Trophoblast cell (in vitro differentiated cells and primary cell): ENCODE measurements around the gene MGMT.

Experiments
- DNase-seq, 2 donors: peaks; one replicate each; pipeline ENCODE4 v3.0.0-alpha.2; 2016
- H2AFZ ChIP-seq: 2 replicates; pipeline ENCODE4 v1.6.1; 2013; ENCODE audit warnings: low read length, moderate library complexity, mild to moderate bottlenecking; ENCODE audit not compliant: insufficient read depth, poor library complexity
- H2AK5ac ChIP-seq: 2 replicates; pipeline ENCODE4 v1.6.1; 2013; ENCODE audit warnings: mild to moderate bottlenecking, low read length
- H2BK120ac ChIP-seq: 2 replicates; pipeline ENCODE4 v1.6.1; 2013; ENCODE audit warnings: low read length, mild to moderate bottlenecking, moderate library complexity; ENCODE audit not compliant: insufficient read depth, poor library complexity
- H2BK12ac ChIP-seq: 2 replicates; pipeline ENCODE4 v1.6.1; 2013; ENCODE audit warnings: mild to moderate bottlenecking, low read length, moderate library complexity
- H2BK5ac ChIP-seq: 2 replicates; pipeline ENCODE4 v1.6.1; 2013; ENCODE audit warnings: low read length, low read depth, moderate library complexity, mild to moderate bottlenecking; ENCODE audit not compliant: poor library complexity
- H3K14ac ChIP-seq: 2 replicates; pipeline ENCODE4 v1.6.1; 2013; ENCODE audit warnings: mild to moderate bottlenecking, low read length
- H3K18ac ChIP-seq: 2 replicates; pipeline ENCODE4 v1.6.1; 2013; ENCODE audit warnings: mild to moderate bottlenecking, low read length
- H3K23ac ChIP-seq: 2 replicates; pipeline ENCODE4 v1.6.1; 2013; ENCODE audit warnings: low read length
- H3K27ac ChIP-seq: 2 replicates; pipeline ENCODE4 v1.5.1; 2013; ENCODE audit warnings: low read depth, mild to moderate bottlenecking, inconsistent platforms, low read length, moderate library complexity
- H3K27me3 ChIP-seq: 2 replicates; pipeline ENCODE4 v1.6.1; 2013; ENCODE audit warnings: inconsistent platforms, mild to moderate bottlenecking, low read length, moderate library complexity; ENCODE audit not compliant: insufficient read depth
- H3K36me3 ChIP-seq, 2 experiments: 1 replicate in 1 of 2; 2 replicates in 1 of 2; pipeline ENCODE4 v1.6.1; 2013; ENCODE audit warnings: low read length in 2 of 2, mild to moderate bottlenecking in 2 of 2, moderate library complexity in 1 of 2; ENCODE audit not compliant: insufficient read depth in 2 of 2, control insufficient read depth in 1 of 2
- H3K4ac ChIP-seq: 2 replicates; pipeline ENCODE4 v1.6.1; 2013; ENCODE audit warnings: low read depth, mild to moderate bottlenecking, low read length, moderate library complexity
- H3K4me1 ChIP-seq, 2 experiments: 1 replicate in 1 of 2; 2 replicates in 1 of 2; pipeline ENCODE4 v1.6.1; 2013; ENCODE audit warnings: low read length in 2 of 2, mild to moderate bottlenecking in 2 of 2, moderate library complexity in 1 of 2; ENCODE audit not compliant: insufficient read depth in 2 of 2, control insufficient read depth in 1 of 2
- H3K4me2 ChIP-seq: 2 replicates; pipeline ENCODE4 v1.6.1; 2013; ENCODE audit warnings: inconsistent platforms, mild to moderate bottlenecking, low read length, moderate library complexity
- H3K4me3 ChIP-seq: 2 replicates; pipeline ENCODE4 v1.5.1; 2013; ENCODE audit warnings: mild to moderate bottlenecking, low read depth, low read length, inconsistent platforms
- H3K79me1 ChIP-seq: one replicate; pipeline ENCODE4 v1.6.1; 2013; ENCODE audit warnings: low read length
- H3K79me2 ChIP-seq: 2 replicates; pipeline ENCODE4 v1.6.1; 2013; ENCODE audit warnings: low read length, mild to moderate bottlenecking; ENCODE audit not compliant: control insufficient read depth, insufficient read depth, poor library complexity
- H3K9ac ChIP-seq: 2 replicates; pipeline ENCODE4 v1.6.1; 2013; ENCODE audit warnings: mild to moderate bottlenecking, low read length
- H3K9me3 ChIP-seq: 2 replicates; pipeline ENCODE4 v1.6.1; 2013; ENCODE audit warnings: low read depth, mild to moderate bottlenecking, control low read depth, inconsistent platforms, low read length; ENCODE audit not compliant: insufficient read depth
- H4K12ac ChIP-seq: 2 replicates; pipeline ENCODE4 v1.6.1; 2013; ENCODE audit warnings: low read depth, mild to moderate bottlenecking, low read length, moderate library complexity
- H4K8ac ChIP-seq: 2 replicates; pipeline ENCODE4 v1.6.1; 2013; ENCODE audit warnings: low read depth, mild to moderate bottlenecking, low read length, moderate library complexity
- H4K91ac ChIP-seq: one replicate; pipeline ENCODE4 v1.6.1; 2013; ENCODE audit warnings: low read depth, mild to moderate bottlenecking, low read length, moderate library complexity
- WGBS: extraction: QIAGEN DNeasy Blood & Tissue Kit; methylation state at CpG from one replicate; pipeline ENCODE4 v1.1.7; 2013; ENCODE audit warnings: missing lambda C conversion rate; ENCODE audit not compliant: insufficient read length, insufficient coverage; ENCODE audit errors: extremely low coverage; 5-methylcytosine and 5-hydroxymethylcytosine counted together

MGMT gene

GRCh38 chr10:129613377-129613980, 146.4 kb downstream of the MGMT start:
- no peak overlapping the region for H2AFZ ChIP-seq
- DNase-seq, result no peak
- H3K4me1 ChIP-seq, result no peaks in the 10 kb centered on the region
- H3K4me3 ChIP-seq, result no peak overlapping the region
- no peak overlapping the region for H3K23ac ChIP-seq
- H2BK5ac ChIP-seq, result no peak overlapping the region
- H3K27ac ChIP-seq, result no peak overlapping the region
- H2BK120ac ChIP-seq, result no peak overlapping the region
- no peak overlapping the region for H3K14ac ChIP-seq
- H3K36me3 ChIP-seq, result no peaks in the 10 kb centered on the region
- H4K12ac ChIP-seq, result no peak overlapping the region
- H3K4ac ChIP-seq, result no peak overlapping the region
- no peak overlapping the region for H2AK5ac ChIP-seq
- no peaks in the 10 kb centered on the region for H3K27me3 ChIP-seq
- H3K18ac ChIP-seq, result no peak overlapping the region
- no peaks in the 10 kb centered on the region for H3K79me2 ChIP-seq
- H4K91ac ChIP-seq, result no peak overlapping the region
- WGBS, result no CpG with 5 or more reads among the region's 12 CpGs
- H3K4me2 ChIP-seq, result no peak overlapping the region
- H3K79me1 ChIP-seq, result no peaks in the 10 kb centered on the region
- H3K9me3 ChIP-seq, result peaks cover 4% of the 10 kb centered on the region
- H2BK12ac ChIP-seq, result no peak overlapping the region
- no peak overlapping the region for H3K9ac ChIP-seq
- no peak overlapping the region for H4K8ac ChIP-seq

DNA sequence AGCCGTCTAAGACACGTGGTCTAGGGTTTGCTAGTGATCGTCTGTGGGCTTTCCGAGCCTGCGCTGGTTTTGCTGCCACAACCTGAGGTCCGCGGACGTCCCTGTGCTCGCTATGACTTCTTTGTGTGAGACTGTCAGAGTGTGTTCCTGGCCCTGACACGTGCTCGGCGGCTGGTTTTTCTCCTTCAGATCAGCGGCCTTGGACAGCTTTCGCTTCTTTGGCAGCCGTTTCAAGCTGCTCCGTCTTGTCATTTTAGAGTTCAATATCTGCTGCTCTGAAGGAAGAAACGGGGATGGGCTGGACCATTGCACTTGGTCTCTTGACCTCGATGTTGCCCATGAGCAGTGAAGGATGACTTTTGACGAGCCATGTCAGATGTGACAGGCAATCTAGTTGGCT, 147.3 kb downstream of the MGMT start:
- DNase-seq, result no peak
- Histone ChIP-seq H3K9ac (no peak overlapping the region), H4K91ac (no peak overlapping the region), H3K36me3 (no peaks in the 10 kb centered on the region), H2BK12ac (no peak overlapping the region), H2BK5ac (no peak overlapping the region), H3K14ac (no peak overlapping the region), H4K8ac (no peak overlapping the region), H3K4me2 (no peak overlapping the region), H4K12ac (no peak overlapping the region), H3K79me2 (no peaks in the 10 kb centered on the region), H3K79me1 (no peaks in the 10 kb centered on the region), H2BK120ac (no peak overlapping the region), H2AK5ac (no peak overlapping the region), H3K4ac (no peak overlapping the region), H3K18ac (no peak overlapping the region), H2AFZ (no peak overlapping the region), H3K27ac (no peak overlapping the region), H3K4me1 (no peaks in the 10 kb centered on the region), H3K23ac (no peak overlapping the region), H3K27me3 (no peaks in the 10 kb centered on the region), H3K9me3 (peaks cover 4% of the 10 kb centered on the region), H3K4me3 (no peak overlapping the region)
- no CpG with 5 or more reads among the region's 19 CpGs for WGBS

GRCh38 chr10:129615381-129615780, 148.3 kb downstream of the MGMT start:
- no peak overlapping the region for H4K12ac ChIP-seq
- H2BK120ac ChIP-seq, result no peak overlapping the region
- no peak overlapping the region for H2AFZ ChIP-seq
- H3K23ac ChIP-seq, result no peak overlapping the region
- H3K27ac ChIP-seq, result no peak overlapping the region
- peaks cover 4% of the 10 kb centered on the region for H3K9me3 ChIP-seq
- H3K79me1 ChIP-seq, result no peaks in the 10 kb centered on the region
- H4K91ac ChIP-seq, result no peak overlapping the region
- no peak overlapping the region for H4K8ac ChIP-seq
- H3K4ac ChIP-seq, result no peak overlapping the region
- H2BK12ac ChIP-seq, result no peak overlapping the region
- H3K9ac ChIP-seq, result no peak overlapping the region
- H3K4me1 ChIP-seq, result no peaks in the 10 kb centered on the region
- H3K4me2 ChIP-seq, result no peak overlapping the region
- no peak overlapping the region for H3K4me3 ChIP-seq
- no peaks in the 10 kb centered on the region for H3K79me2 ChIP-seq
- H2BK5ac ChIP-seq, result no peak overlapping the region
- no peaks in the 10 kb centered on the region for H3K36me3 ChIP-seq
- H2AK5ac ChIP-seq, result no peak overlapping the region
- DNase-seq, result no peak
- no peak overlapping the region for H3K14ac ChIP-seq
- H3K18ac ChIP-seq, result no peak overlapping the region
- no peaks in the 10 kb centered on the region for H3K27me3 ChIP-seq
- no CpG with 5 or more reads among the region's 9 CpGs for WGBS

DNA sequence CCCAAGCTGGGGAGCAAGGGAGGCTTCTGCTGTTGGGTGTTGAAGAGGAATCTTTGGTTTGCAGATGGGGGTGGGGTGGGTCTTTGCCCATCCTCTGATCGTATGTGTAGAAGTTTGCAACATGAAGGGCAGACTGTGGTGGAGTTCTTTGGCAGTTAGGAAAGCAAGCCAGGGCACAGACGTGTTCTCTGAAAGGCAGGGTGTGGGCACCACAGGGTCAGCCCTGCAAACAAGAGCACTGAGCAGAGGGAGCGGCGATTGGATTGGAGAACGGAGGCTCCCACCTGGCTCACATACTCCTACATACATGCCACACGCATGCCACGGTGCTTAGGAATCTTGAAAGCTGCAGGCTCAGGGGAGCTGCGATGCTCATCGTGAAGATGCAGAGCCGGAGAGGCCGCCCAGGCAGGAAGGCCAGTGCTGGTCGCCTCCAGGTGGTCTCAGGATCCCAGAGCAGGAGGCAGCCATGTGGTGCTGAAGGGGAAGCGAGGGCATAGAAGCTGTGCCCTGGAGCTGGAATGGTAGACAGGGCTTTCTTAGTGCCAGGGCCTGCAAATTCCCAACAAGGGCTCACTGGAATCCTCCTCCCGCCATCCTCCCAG, 149.0 kb downstream of the MGMT start:
- Histone ChIP-seq H3K9ac (no peak overlapping the region), H4K91ac (no peak overlapping the region), H3K4me2 (no peak overlapping the region), H2AK5ac (no peak overlapping the region), H2BK5ac (no peak overlapping the region), H3K14ac (no peak overlapping the region), H3K79me1 (no peaks in the 10 kb centered on the region), H4K8ac (no peak overlapping the region), H2AFZ (no peak overlapping the region), H2BK120ac (no peak overlapping the region), H3K4me3 (no peak overlapping the region), H3K27me3 (no peaks in the 10 kb centered on the region), H3K4ac (no peak overlapping the region), H3K27ac (no peak overlapping the region), H4K12ac (no peak overlapping the region), H3K4me1 (no peaks in the 10 kb centered on the region), H3K9me3 (peaks cover 4% of the 10 kb centered on the region), H3K36me3 (no peaks in the 10 kb centered on the region), H3K18ac (no peak overlapping the region), H3K79me2 (no peaks in the 10 kb centered on the region), H2BK12ac (no peak overlapping the region), H3K23ac (no peak overlapping the region)
- DNase-seq, result no peak
- WGBS, result no CpG with 5 or more reads among the region's 14 CpGs
